ENCODE results near the gene INTS2.
"Not testable (repeated sequence)": the region's sequence is repeated elsewhere in the genome, so short reads cannot be mapped to it uniquely, and the experiment has no call there.

Gene INTS2

DNA sequence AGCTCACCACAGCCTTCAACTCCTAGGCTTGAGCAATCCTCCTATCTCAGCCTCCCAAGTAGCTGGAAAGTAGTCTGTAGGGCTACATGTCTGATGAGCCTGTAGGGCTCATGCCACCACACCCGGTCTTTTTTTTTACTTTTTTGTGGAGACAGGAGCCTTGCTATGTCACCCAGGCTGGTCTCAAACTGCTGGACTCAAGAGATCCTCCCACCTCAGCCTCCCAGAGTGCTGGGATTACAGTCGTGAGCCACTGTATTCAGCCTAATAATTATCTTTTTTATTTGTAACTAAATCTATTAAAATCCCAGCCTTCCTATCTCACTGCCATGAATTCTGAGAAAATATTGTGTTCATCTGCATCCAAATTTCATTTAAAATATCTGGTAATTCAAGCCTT is 79.5 kb downstream of the INTS2 start:
- DNase-seq = no peak

DNA sequence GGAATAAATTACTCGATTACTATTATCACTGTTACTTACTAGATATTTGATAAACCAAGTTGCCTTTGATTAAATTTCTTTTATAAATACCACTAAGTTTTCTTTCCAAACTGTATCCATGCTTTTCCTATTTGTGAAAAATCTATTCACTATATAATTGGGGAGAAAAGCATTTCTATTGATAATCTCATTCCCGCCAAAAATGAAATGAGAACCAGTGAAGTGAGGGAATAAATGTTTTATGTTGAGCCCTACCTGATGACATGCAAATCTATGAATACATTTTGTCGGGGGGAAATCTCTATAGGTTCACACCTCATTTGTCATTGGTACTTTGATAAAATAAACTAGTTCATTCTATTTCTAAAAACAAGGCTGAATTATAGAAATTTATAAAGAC is 80.1 kb downstream of the INTS2 start:
- DNase-seq = no peak

DNA sequence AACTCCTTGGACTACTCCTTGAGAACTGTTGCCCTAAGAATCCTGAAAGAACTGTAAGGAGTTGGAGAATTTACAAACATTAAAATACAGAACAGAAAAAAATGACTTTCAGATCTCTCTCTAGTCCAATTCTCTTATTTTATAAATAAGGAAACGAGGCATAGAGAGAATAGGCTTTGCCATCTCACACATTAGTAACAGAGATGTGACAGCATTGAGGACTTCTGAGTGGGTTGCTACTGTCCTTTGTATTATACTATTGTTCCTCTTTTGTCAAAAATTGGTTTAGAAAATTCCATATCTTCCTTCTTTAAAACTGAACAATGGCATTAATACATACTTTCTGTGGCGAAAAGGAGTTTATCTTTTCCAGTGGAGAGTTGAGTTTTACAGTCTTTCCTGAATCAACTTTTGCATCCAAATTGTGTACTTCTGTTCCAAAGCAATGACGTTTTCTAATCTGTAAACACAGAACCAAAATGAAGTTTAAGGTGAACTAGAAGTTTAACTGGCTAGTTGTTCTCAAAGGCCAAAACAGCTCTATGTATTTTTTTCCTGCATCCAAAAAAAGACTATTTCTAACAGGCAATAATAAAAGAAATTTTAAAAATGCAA is 80.9 kb downstream of the INTS2 start:
- no peak for DNase-seq

DNA sequence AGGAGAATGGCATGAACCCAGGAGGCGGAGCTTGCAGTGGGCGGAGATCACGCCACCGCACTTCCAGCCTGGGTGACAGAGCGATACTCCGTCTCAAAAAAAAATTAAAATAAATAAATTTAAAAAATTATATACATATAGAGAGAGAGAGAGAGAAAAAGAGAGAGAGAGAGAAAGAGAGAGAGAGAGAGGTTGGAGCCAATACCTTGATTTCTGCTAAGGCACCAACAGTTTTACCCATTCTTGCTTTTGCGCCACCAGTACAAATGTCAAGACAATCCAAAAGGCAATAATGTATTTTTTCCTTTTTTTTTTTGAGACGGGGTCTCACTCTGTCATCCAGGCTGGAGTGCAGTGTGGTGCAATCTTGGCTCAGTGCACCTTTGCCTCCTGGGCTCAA is 81.7 kb downstream of the INTS2 start:
- no peak for DNase-seq

DNA sequence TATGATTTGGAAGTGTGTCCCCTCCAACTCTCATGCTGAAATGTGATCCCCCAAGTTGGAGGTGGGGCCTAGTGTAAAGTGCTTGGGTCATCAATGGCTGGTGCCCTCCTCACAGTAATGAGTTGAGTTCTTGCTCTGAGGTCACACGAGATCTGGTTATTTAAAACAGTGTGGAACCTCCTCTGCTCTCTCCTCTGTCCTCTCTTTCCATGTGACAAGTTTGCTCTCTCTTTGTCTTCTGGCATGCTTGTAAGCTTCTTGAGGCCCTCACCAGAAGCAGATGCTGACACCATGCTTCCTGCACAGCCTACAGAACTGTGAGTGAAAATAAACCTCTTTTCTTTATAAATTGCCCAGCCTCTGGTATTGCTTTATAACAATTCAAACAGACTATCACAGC is 84.3 kb downstream of the INTS2 start:
- no peak for DNase-seq

DNA sequence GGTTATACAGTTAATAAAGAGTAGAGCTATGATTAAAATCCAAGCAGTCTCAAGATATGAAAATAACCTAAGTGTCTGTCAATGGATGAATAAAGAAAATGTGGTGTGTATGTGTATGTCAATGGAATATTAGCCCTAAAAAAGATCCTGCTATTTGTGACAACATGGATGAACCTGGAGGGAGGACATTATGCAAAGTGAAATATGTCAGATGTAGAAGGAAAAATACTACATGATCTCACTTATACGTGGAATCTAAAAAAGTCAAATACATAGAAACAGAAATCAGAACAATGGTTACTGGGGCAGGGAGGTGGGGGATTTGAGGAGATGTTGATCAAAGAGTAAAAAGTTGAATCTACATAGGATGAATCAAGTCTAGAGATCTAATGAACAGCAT is 84.9 kb downstream of the INTS2 start:
- no peak for DNase-seq

DNA sequence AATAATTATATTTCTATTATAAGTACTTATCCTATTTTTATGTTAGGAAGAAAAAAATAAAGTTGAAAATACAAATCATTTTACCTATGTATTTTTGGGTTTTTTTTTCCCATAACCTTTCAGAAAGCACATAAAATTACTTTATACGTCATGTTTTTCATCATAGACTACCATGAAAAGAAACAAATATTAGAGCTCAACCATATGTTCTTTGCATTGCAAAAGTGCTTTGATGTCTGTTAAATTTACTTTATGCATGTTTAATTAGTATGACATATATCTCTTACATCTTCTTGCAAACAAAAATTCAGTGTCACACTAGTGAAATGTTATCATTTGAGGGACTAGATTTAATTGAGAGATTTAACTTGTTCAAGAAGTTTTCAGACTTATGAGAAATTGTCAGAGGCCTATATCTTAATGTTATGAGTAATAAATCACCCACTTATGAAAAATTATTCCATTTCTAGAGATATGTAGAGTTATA is 88.4 kb downstream of the INTS2 start:
- DNase-seq = no peak

DNA sequence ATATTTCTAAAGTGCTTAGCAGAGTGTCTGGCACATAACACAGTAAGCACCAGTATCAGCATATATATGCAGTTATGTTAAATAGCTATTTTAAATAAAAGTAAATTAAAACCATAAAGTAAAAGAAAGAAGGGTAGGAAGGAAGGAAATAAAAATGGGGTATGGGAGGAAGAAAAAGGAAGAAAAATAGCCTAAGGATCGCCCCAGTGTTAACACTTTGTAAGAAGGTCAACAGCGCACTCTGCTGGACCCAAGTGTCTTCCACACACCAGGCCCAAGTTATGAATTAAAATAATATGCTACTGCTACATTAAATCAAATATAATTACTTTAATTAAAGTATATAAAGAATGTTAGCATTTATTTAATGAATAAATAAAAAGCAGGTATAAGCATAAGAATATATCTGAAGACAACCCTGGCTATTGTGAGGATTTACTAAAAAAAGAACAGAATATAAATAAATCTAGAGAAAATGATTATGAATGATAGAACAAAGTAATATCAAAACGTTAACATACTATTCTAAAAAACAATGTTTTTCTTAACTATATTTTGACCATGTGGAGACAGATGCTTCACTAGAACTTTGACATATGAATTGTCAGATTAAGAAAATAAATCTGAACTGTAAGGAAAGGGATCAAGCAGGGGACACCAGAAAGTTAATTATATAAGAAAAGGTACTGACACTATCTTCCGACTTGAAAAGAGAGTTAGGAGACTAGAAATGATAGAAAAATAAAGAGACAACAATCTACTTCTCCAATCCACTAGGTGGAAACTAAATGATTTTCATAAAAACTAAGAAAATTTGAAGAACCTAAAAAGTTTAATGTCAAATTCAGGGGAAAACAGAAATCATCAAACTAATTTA is 90.4 kb downstream of the INTS2 start:
- peak in 4 of 5 experiments; percentile 12 to 62 (median 28) for DNase-seq

DNA sequence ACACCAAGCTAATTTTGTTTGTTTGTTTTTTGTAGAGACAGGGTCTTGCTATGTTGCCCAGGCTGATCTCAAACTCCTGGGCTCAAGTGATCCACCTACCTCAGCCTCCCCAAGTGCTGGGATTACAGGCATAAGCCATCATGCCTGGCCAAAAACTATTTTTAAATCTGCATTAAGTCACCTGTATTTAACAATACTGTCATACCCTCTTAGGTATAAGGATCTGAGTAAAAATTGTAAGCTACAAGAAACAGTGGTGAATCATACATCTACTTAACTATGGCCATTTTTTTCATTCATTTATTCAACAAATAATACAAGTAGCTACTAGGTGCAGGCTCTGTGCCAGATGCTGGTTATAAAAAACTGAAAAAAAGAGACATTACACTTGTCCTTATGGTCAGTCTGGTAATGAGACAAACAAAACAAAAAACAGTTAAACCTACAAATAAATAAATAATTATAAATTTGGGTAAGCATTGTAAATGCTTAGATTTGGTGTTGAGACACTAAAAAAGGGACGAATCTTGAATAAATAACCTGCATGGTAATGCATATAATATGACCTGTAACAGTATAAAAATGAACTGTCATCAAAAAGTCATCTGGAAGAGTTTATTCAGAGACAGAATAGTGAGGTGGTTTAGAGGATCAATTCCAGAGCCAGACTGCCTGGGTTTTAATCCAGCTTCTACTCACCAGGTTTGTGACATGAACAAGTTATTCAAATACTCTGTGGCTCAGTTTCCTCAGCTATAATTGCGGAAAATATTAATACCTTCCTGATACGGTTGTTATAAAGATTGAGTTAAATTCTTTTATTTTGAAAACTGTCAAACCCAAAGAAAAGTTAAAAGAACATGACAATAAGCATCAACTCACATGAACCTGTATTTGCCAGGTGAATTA is 91.3 kb downstream of the INTS2 start:
- no peak for DNase-seq

DNA sequence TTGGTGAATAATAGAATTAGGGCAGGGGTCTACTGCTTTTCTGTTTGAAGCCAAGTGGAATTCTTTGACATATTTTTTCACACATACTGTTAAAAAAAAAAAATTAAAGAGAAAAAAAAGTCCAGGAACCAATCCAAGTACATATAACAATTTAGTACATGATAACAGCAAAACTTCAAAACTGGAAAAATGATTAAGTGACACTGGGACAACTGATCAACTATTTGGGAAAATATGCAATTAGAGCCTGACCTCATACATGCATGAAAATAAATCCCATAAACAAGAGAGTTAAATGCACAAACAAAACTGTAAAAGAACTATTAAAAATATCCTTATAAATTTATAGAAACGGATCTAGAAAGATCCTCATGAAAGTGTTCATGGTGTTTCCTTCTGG is 92.2 kb downstream of the INTS2 start:
- no peak for DNase-seq

DNA sequence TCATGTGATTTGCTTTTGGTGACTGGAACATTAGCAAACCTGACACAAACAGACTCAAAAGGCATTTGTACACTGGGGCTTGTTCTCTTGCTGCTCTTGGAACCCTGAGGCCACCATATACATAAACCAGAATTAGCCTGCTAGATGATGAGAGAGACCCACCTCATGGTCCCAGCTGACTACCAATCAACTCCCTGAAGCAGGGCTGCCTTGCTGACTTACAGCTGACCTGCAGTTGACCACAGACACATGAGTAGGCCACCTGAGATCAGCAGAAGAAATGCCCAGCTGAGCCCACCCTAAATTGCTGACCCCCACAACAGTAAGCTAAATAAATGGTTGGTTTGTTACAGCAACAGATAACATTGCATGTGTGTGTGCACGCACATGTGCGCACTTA is 93.2 kb downstream of the INTS2 start:
- no peak for DNase-seq

DNA sequence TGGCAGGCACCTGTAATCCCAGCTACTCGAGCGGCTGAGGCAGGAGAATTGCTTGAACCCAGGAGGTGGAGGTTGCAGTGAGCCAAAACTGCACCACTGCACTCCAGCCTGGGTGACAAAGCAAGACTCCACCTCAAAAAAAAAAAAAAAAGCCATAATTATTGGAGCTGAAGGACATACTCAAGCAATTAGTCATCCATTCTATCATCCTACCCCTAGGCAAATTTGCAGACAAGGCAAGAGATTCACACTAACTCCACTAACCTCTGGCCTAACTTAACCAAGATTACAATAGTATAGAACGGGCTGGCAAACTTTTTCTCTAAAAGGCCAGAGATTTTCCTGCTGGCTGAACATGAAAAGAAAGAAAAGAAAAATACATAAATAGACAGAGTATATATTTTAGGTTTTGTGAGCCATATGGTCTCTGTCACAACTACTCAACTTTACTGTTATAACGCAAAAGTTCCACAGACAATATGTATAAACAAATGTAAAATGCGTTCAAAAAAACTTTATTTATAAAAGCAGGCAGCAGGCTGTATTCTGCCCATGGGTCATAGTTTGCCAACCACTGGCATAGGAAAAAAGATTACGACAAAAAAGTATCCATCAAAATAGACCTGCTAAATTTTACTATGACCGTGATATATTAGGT is 94.1 kb downstream of the INTS2 start:
- DNase-seq = no peak

DNA sequence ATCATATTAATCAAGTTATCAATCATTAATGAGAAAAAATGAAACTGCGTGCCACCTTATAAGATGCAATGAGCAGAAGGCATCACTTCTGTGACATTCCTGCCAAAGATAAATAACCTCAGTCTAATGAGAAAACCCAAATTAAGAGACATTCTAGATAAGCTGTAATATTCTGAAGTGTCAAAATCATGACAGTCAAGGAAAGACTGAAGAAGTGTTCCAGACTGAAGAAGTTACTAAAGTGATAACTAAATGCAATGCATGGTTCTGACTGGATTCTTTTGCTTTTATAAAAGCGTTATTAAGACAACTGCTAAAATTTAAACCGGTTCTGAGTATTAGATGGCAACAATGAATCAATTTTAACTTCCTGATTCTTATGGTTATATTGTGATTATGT is 95.3 kb downstream of the INTS2 start:
- DNase-seq = no peak

DNA sequence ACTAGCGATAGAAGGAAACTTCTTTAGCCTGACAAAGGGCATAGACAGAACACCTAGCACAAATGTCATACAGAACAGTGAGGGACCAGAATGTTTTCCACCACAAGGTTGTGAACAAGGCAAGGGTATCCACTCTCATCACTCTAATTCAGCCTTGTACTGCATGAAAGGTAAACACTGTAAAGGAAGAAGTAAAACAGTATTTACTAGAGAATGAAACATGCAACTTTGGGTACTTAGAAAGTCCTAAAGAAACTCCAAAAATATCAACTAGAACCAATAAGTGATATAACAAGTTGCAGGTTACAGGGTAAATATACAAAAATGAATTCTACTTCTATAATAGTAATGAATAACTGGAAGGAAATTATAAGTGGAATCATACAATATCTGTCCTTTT is 96.7 kb downstream of the INTS2 start:
- no peak for DNase-seq

DNA sequence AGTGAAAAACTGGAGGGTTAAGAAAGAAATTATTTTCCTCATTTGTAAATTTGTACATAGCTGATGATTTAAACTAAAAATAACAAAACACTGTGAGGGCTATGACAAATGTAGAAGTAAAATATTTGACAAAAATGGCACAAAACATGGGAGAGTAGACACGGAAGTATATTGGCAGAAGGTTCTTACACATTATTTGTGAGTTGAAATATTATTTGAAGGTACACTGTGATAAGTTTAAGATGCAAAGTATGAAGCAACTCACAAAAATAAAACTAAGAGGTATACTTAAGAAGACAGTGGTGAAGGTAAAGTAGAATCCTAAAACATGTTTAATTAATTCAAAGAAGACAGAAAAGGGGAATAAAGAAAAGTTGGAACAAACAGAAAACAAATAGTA is 99.1 kb downstream of the INTS2 start:
- no peak for DNase-seq

DNA sequence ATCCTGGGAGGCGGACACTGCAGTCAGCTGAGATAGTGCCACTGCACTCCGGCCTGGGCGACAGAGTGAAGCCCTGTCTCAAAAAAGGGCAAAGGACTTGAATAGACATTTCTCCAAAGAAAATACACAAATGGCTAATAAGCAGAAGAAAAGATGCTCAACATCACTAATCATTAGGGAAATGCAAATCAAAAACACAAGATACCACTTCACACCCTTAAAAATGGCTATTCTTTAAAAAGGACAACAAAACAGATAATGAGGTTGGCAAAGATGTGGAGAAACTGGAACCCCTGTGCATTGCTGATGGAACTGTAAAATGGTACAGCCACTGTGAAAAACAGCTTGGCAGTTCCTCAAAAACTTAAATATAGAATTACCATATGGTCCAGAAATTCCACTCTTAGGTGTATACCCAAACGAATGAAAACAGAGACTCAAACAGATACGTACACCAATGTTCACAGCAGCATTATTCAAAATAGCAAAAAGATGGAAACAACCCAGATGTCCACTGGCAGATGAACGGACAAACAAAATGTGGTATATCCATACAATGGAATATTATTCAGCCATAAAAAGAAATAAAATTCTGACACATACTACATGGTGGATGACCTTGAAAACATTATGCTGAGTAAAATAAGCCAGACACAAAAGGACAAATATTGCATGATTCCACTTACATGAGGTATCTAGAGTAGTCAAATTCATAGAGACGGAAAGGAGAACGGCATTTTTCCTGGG is 100.0 kb downstream of the INTS2 start:
- no peak for DNase-seq

DNA sequence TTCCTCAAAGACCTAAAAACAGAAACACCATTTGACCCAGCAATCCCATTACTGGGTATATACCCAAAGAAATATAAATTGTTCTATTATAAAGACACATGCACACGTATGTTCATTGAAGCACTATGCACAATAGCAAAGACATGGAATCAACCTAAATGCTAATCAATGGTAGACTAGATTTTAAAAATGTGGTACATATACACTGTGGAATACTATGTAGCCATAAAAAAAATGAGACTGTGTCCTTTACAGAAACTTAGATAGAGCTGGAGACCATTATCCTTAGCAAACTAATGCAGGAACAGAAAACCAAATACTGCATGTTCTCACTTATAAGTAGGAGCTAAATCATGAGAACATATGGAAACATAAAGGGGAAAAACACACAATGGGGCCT is 100.9 kb downstream of the INTS2 start:
- not testable (repeated sequence) for DNase-seq

DNA sequence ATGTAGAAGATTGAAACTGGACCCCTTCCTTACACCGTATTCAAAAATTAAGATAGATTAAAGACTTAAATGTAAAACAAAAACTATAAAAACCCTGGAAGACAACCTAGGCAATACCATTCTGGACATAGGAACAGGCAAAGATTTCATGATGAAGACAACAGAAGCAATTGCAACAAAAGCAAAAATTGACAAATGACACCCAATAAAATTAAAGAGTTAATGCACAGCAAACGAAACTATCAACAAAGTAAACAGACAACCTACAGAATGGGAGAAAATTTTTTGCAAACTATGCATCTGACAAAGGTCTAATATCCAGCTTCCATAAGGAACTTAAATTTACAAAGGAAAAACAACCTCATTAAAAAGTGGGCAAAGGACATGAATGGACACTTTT is 101.6 kb downstream of the INTS2 start:
- not testable (repeated sequence) for DNase-seq

DNA sequence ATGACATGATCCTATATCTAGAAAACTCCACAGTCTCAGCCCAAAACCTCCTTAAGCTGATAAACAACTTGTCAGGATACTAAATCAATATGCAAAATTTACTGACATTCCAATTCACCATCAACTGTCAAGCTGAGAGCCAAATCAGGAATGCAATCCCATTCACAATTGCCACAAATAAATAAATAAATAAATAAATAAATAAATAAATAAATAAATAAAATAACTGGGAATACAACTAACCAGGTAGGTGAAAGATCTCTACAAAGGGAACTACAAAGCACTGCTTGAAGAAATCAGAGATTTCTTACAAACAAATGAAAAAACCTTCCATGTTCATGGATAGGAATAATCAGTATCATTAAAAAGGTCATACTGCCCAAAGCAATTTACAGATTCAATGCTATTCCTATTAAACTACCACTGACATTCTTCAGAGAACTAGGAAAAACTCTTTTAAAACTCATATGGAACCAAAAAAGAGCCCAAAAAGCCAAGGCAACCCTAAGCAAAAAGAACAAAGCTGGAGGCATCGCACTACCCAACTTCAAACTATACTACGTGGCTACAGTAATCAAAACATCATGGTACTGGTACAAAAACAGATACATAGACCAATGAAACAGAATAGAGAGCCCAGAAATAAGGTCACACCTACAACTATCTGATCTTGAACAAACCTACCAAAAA is 102.2 kb downstream of the INTS2 start:
- DNase-seq = no peak

DNA sequence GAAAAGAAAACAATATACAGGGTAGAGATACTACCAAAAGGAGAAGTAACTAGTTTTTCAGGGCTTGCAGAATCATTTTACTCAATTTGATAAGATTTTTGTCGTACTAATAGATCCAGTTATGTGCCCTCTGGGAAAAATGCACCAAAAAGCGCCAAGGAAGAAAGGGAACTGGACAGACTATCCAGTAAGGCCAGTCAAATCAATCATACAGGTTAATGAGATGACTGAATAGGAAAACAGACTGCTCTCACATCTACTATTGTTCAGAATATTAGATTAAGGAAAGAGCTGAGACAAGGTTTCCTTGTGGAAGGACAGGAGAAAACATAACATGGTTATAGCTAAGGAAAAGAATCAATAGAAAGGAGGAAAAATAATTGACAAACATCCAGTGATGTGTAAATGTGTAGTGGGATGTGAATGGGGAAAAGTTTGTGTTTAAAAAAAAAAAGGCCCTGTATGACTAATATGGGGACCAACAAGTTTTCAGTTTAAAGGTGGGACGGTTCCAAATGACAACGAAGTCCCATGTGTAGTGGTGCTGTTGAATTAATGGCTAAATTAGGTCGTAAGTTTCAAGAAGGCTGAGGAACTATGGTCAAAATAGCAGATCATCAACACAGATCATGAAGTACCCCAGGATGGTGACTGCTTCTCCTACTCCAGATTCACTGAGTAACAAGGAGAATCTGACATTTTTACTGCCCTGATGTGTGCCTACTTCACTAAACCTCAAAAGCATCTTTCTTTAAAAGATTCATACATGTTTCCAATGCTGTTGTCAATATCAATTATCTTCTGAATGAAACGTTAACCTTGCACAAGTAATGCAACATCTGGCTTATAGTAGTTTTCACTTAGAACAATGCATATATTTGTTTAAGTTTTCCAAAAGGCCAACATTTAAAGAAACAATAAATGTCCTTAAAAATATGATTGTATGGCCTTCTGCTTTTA is 105.2 kb downstream of the INTS2 start:
- DNase-seq = no peak

Measured in T-helper 2 cell (primary cell).